HG03469 (cell line): ENCODE measurements around the gene MYRIP.
"Not testable (repeated sequence)": the region's sequence is repeated elsewhere in the genome, so short reads cannot be mapped to it uniquely, and the experiment has no call there.

Experiments used
- ATAC-seq: cut with Tn5 transposase; IDR thresholded peaks from one replicate; pipeline ENCODE4 v1.9.1; 2021; ENCODE audit warnings: mild to moderate bottlenecking, moderate library complexity, moderate number of reproducible peaks; ENCODE audit not compliant: unreplicated experiment

The MYRIP gene

GRCh38 chr3:39809181-39809994, at the start of gene MYRIP:
Gene MYRIP (plus strand): TSS chr3:39809609. CDS start chr3:39900817, 91,208 bp downstream.
- ATAC-seq: no peak

GRCh38 chr3:39760325-39760724, 49.1 kb upstream of the MYRIP start:
- ATAC-seq: no peak

- ATAC-seq: no peak
These were observed 46.8 kb upstream of the MYRIP start for GRCh38 chr3:39762537-39763070.

- no peak for ATAC-seq
These were observed 46.0 kb upstream of the MYRIP start for GRCh38 chr3:39763390-39763789.

GRCh38 chr3:39765575-39765974, 43.8 kb upstream of the MYRIP start:
- no peak for ATAC-seq

- no peak for ATAC-seq
These were observed 43.0 kb upstream of the MYRIP start for GRCh38 chr3:39766433-39766832.

GRCh38 chr3:39766909-39767308, 42.5 kb upstream of the MYRIP start:
- not testable (repeated sequence) for ATAC-seq

- not testable (repeated sequence) for ATAC-seq
These were observed 31.2 kb upstream of the MYRIP start for GRCh38 chr3:39778168-39778567.

- ATAC-seq: no peak
These were observed 29.7 kb upstream of the MYRIP start for GRCh38 chr3:39779511-39780230.

GRCh38 chr3:39780352-39780751, 29.1 kb upstream of the MYRIP start:
- no peak for ATAC-seq

- no peak for ATAC-seq
These were observed 28.4 kb upstream of the MYRIP start for GRCh38 chr3:39781025-39781424.

- no peak for ATAC-seq
These were observed 27.8 kb upstream of the MYRIP start for GRCh38 chr3:39781632-39782031.

- ATAC-seq: no peak
These were observed 25.7 kb upstream of the MYRIP start for GRCh38 chr3:39783680-39784079.

GRCh38 chr3:39784922-39785321, 24.5 kb upstream of the MYRIP start:
- ATAC-seq: no peak

- no peak for ATAC-seq
These were observed 21.1 kb upstream of the MYRIP start for GRCh38 chr3:39788128-39788883.

- no peak for ATAC-seq
These were observed 17.8 kb upstream of the MYRIP start for GRCh38 chr3:39791603-39792002.

- no peak for ATAC-seq
These were observed 14.5 kb upstream of the MYRIP start for GRCh38 chr3:39794880-39795279.

GRCh38 chr3:39801216-39801615, 8.2 kb upstream of the MYRIP start:
- ATAC-seq: no peak

- ATAC-seq: not testable (repeated sequence)
These were observed 6.9 kb upstream of the MYRIP start for GRCh38 chr3:39802486-39802885.

- no peak for ATAC-seq
These were observed 5.5 kb upstream of the MYRIP start for GRCh38 chr3:39803956-39804355.

- ATAC-seq: no peak
These were observed 4.5 kb upstream of the MYRIP start for GRCh38 chr3:39804951-39805350.
